DMS114 treated with DMSO at 0.1 percent for 48 hours (cell line): ENCODE results near the gene LENG1.
"Not testable (repeated sequence)": the region's sequence is repeated elsewhere in the genome, so short reads cannot be mapped to it uniquely, and the experiment has no call there.

Source experiments
- DNase-seq: peaks from one replicate; lab custom pipeline; 2025; ENCODE audit not compliant: unreplicated experiment; lab: John Stamatoyannopoulos, UW

LENG1 gene

GRCh38 chr19:54159352-54160181, at the start of gene LENG1:
LENG1 (minus strand) TSS chr19:54159721; CDS start chr19:54159695, 26 bp downstream.
- DNase-seq = peak; percentile 100

- DNase-seq = no peak
Observed at GRCh38 chr19:54208784-54209057, 49.2 kb upstream of the LENG1 start.

GRCh38 chr19:54207983-54208783, 48.7 kb upstream of the LENG1 start:
- peak; percentile 30 for DNase-seq

- DNase-seq = no peak
Observed at GRCh38 chr19:54207676-54207982, 48.1 kb upstream of the LENG1 start.

- DNase-seq = not testable (repeated sequence)
Observed at GRCh38 chr19:54207193-54207592, 47.7 kb upstream of the LENG1 start.

- DNase-seq = no peak
Observed at GRCh38 chr19:54206831-54207177, 47.3 kb upstream of the LENG1 start.

GRCh38 chr19:54206030-54206830, 46.7 kb upstream of the LENG1 start:
- DNase-seq = no peak

- DNase-seq = no peak
Observed at GRCh38 chr19:54204767-54205468, 45.4 kb upstream of the LENG1 start.

- DNase-seq = no peak
Observed at GRCh38 chr19:54203151-54203611, 43.7 kb upstream of the LENG1 start.

- no peak for DNase-seq
Observed at GRCh38 chr19:54201980-54202379, 42.5 kb upstream of the LENG1 start.

- no peak for DNase-seq
Observed at GRCh38 chr19:54201172-54201701, 41.7 kb upstream of the LENG1 start.

- no peak for DNase-seq
Observed at GRCh38 chr19:54199401-54199800, 39.9 kb upstream of the LENG1 start.

- DNase-seq = no peak
Observed at GRCh38 chr19:54197121-54197520, 37.6 kb upstream of the LENG1 start.

GRCh38 chr19:54196536-54196935, 37.0 kb upstream of the LENG1 start:
- no peak for DNase-seq

- DNase-seq = not testable (repeated sequence)
Observed at GRCh38 chr19:54194463-54194862, 34.9 kb upstream of the LENG1 start.

GRCh38 chr19:54193011-54193410, 33.5 kb upstream of the LENG1 start:
- no peak for DNase-seq

- no peak for DNase-seq
Observed at GRCh38 chr19:54191811-54192453, 32.4 kb upstream of the LENG1 start.

GRCh38 chr19:54191011-54191810, 31.7 kb upstream of the LENG1 start, which contains the start of gene TSEN34:
TSEN34 (plus strand) TSS chr19:54191308; CDS start chr19:54191365, 57 bp downstream.
- peak; percentile 76 for DNase-seq

GRCh38 chr19:54190503-54191010, 31.0 kb upstream of the LENG1 start:
- DNase-seq = peak; percentile 98
